Measurements from ENCODE around the gene PFN3.

The PFN3 gene

GRCh38 chr5:177357459-177358351 lies 42.8 kb downstream of the PFN3 start, which contains the start of gene RGS14:
TSS of gene RGS14 (plus strand) at chr5:177357924. CDS start at chr5:177358025, 101 bp downstream.
- peak; percentile 88 for DNase-seq

DNA sequence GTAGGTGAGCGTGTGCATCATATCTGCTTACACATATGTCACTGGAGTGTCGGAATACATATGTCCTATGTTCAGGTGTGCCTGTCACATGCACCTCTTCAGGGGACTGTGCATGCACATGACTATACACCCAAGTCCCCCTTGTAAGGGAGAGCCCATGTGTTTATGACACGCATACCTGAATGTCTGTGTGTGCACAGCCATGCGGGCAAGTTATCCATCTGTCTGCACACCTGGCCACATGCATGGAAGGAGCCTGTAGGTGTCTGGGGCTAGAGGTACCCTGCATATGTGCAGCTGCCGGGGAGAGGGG lies 43.4 kb downstream of the PFN3 start:
- no peak for DNase-seq

DNA sequence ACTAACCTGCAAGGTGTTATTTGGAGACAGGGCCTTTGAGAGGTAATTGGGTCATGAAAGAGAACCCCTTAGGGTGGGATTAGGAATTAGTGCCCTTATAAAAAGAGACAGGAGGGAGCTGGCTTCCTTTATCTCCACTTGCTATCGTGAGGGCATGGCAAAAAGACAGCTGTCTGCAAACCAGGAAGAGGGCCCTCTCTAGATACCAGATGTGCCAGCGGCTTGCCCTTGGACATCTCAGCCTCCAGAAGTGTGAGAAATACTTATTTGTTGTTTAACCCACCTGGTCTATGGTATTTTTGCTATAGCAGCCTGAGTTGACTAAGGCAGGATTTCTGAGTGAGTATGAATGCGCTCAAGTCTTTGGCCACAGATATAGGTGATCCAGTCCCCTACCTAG lies 43.7 kb downstream of the PFN3 start:
- DNase-seq, result no peak

GRCh38 chr5:177355868-177356168 lies 44.6 kb downstream of the PFN3 start:
- DNase-seq, result no peak

DNA sequence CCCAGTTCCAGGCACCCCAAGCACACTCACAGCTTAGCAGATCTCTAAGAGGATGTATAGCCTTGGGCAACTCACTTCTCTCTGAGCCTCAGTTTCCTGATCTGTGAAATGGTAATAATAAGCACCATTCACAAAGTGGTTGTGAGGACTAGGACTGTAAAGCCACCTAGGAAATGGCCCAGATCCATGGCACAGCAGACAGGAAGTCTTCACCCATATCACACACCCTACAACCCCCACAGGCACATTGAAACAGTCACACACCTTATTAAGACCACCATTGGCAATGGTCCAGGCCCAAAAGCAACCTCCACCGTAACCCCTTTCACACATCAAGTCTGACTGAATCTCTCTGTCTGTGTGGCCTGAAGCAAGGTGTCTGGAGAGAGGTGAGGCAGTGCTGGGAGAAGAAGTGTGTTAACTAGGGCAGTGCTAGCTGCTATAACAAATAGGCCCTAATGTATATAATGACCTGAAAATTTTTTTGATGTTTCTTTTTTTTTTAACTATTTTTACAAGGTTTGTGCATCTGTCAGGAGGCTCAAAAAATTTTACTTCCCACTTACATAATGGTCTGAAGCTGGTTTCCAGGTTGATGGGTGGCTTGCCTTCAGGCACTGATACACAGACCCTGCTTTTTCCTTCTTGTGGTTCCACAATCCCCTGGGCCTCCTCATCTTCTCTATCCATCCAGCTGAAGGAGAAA lies 45.1 kb downstream of the PFN3 start:
- no peak for DNase-seq

DNA sequence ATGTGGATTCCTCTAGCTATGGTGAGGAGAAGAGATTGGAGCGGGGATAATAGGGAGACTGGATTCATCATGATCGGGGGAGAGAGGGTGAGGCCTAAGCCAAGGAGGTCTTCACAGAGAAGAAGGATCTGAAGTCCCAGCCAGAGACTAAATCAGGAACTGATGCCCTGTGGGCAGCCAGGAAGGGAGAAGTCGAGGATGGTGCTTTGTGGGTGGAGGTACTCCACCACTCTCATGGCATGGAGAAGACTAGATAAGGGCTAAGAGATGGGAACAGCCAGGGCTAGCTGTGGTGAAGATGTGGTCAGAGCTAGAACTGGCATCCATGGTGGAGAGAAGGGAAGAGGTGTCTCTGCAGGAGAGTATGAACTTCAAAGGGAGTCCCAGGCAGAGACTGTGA lies 45.8 kb downstream of the PFN3 start:
- no peak for DNase-seq

DNA sequence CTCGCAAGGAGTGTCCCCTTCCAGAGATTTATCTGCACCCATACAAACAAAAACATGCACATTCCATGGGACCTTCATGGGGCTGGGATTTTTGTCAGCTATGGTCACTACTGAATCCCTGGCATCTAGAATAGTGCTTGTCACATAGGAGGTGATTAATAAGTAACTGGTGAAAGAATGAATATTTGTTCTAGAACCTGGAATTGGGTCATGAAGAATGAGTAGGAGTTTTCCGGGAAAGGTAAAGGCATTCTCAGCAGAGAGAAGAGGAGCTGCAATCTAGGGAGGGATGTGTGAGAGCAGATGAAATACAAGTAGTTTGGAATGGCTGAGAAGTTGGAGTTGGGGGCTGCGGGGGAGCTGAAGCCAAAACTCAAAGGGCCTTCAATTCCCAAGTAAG lies 46.2 kb downstream of the PFN3 start:
- DNase-seq, result no peak

DNA sequence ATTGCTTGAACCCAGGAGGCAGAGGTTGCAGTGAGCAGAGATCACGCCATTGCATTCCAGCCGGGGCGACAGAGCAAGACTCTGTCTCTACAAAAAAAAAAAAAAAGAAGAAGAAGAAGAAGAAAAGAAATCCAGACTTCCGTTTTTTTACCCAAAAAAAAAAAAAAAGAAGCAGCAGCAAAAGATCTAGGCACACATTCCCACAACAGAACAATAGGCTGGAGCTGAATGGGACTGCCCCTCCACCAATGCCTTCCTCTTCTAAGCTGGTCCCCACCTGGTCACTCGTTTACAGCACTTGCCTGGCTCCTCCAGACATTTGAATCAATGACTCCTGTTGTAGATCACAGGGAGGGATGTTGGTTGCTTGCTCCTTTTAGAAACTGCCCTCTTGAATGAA lies 47.4 kb downstream of the PFN3 start:
- no peak for DNase-seq

GRCh38 chr5:177351392-177352329 lies 48.8 kb downstream of the PFN3 start, which contains the start of gene LMAN2:
TSS of gene LMAN2 (minus strand) at chr5:177351668. CDS start at chr5:177351647, 21 bp downstream.
- peak; percentile 95 for DNase-seq

DNA sequence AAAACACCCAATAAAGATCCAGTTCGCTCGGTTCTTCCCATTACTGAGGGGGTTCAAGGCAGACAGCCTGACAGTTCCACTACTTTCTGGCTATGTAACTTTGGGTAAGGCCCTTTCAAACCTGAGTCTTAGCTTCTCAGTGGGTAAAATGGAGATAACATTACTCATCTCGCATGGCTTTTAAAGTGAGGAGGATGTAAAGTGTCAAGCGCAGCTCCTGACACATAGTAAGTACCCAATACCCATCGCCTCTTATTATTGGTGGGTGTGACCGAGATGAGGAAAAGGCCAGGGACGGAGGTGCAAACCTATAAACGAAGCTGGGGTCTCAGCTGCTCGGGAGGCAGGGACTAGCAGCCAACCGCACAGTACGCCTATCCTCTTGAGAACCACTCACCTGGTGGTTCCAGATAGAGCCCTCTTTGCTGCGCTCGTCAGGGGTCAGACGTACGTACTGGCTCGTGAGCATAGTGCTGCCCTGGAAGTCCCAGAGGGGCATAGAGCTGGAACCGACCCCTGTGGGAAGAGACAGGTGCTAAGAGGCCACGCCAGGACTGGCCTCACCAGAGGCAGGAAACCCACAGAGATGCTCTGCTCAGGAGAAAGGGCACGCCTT lies 49.6 kb downstream of the PFN3 start:
- no peak for DNase-seq

Measured in CD4-positive, alpha-beta T cell treated with Interleukin-21 for 1 hour (primary cell).